Esophagus muscularis mucosa (tissue), 4 donors: ENCODE results near the gene KCNE2. TPM values are rescaled to one million over a fixed set of nuclear protein-coding genes. Genes with fewer than 3 reads are reported as not detected.

Source experiments
- DNase-seq: peaks from one replicate; pipeline ENCODE4 v3.0.0-alpha.2; 2017; ENCODE audit errors: extremely low spot score
- H3K27ac ChIP-seq, 4 donors: fragments of 200-600 bp; sonication (generic); replicated peaks in 1 of 4; 1 replicate in 3 of 4; 2 replicates in 1 of 4; pipeline ENCODE4 v1.5.1; 2016 to 2019; ENCODE audit warnings: mild to moderate bottlenecking in 1 of 4
- H3K27me3 ChIP-seq, 4 donors: fragments of 200-600 bp; sonication (generic); one replicate each; pipeline versions ENCODE4 v1.5.1 to v1.6.0; 2016 to 2019
- H3K36me3 ChIP-seq, 4 donors: fragments of 200-600 bp; sonication (generic); one replicate each; pipeline ENCODE4 v1.5.1; 2016 to 2019
- H3K4me1 ChIP-seq, 4 donors: fragments of 200-600 bp; sonication (generic); one replicate each; pipeline ENCODE4 v1.5.1; 2016 to 2019
- H3K4me3 ChIP-seq, 4 donors: fragments of 200-600 bp; sonication (generic); 1 replicate in 2 of 4; 2 replicates in 2 of 4; pipeline ENCODE4 v1.5.1; 2016 to 2019; ENCODE audit warnings: mild to moderate bottlenecking in 4 of 4, moderate library complexity in 1 of 4
- H3K9me3 ChIP-seq, 4 donors: fragments of 200-600 bp; sonication (generic); 1 replicate in 3 of 4; 2 replicates in 1 of 4; pipeline ENCODE4 v1.5.1; 2016 to 2019
- EP300 ChIP-seq: sonication (generic); formaldehyde crosslinking; IDR thresholded peaks from one replicate; pipeline ENCODE4 v1.6.1; 2017; ENCODE audit warnings: antibody characterized with exemption
- POLR2A ChIP-seq: fragments of 450-650 bp; IDR thresholded peaks from one replicate; pipeline ENCODE4 v1.6.1; 2017; ENCODE audit warnings: antibody characterized with exemption, moderate library complexity, mild to moderate bottlenecking, low read depth
- POLR2AphosphoS5 ChIP-seq, 2 donors: sonication (generic); formaldehyde crosslinking; IDR thresholded peaks; one replicate each; pipeline ENCODE4 v1.6.1; 2017; ENCODE audit warnings: antibody characterized with exemption in 2 of 2
- WGBS: methylation state at CpG from one replicate; pipeline ENCODE4 v1.1.5; 2018; 5-methylcytosine and 5-hydroxymethylcytosine counted together
- intact Hi-C: fragments of 100-400 bp; cut with DNase I; formaldehyde crosslinking; loops from one replicate; pipeline ENCODE4 v1.15.1; 2023
- total RNA-seq, 4 donors: library from RNA; depleted of rRNA; stranded (reverse); fragments of >200 nt; gene quantifications; one replicate each; pipeline versions ENCODE4 v1.1.0 to v1.2.1, GENCODE V29; 2016
- TF ChIP-seq, protein P1 (sequence below), 3 experiments: fragments of 200-600 bp in 2 of 3; fragments of 450-650 bp in 1 of 3; sonication (generic) in 2 of 3; IDR thresholded peaks; one replicate each; pipeline ENCODE4 v1.5.1; 2017 to 2019; ENCODE audit warnings: antibody characterized with exemption in 3 of 3, mild to moderate bottlenecking in 2 of 3, moderate library complexity in 1 of 3

Gene KCNE2
- total RNA-seq, 4 donors from 2014 or later, result 0.40 TPM; not detected in 3

DNA sequence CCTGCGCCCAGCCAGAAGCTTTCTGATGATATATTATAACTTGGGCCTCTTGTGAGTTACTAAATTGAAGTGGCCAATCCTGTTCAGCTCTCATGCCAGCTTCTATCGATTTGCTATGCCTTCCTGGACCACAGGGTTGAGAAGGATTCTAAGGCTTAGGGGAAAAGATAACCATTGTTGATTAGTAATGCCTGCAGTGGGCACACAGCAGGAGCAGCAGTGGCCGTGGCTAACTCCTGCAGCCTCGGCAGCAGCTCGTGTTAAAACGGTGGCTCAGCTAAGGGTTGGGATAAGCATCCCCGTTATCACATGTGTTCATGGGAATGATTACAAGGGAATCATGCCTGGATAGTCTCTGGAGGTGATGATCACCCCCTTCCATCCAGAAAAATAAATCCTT lies 20.5 kb upstream of the KCNE2 start:
- Histone ChIP-seq H3K27me3 (no peaks in the 10 kb centered on the region), H3K9me3 (no peaks in the 10 kb centered on the region), H3K4me1 (peaks cover 24 to 42% (median 39%) of the 10 kb centered on the region in 4 donors), H3K36me3 (no peaks in the 10 kb centered on the region), H3K4me3 (no peak overlapping the region), H3K27ac (no peak overlapping the region)
- intact Hi-C loops, result no loop called here
- no peak for TF ChIP-seq EP300
- TF ChIP-seq POLR2A, result no peak
- TF ChIP-seq, protein P1, sequence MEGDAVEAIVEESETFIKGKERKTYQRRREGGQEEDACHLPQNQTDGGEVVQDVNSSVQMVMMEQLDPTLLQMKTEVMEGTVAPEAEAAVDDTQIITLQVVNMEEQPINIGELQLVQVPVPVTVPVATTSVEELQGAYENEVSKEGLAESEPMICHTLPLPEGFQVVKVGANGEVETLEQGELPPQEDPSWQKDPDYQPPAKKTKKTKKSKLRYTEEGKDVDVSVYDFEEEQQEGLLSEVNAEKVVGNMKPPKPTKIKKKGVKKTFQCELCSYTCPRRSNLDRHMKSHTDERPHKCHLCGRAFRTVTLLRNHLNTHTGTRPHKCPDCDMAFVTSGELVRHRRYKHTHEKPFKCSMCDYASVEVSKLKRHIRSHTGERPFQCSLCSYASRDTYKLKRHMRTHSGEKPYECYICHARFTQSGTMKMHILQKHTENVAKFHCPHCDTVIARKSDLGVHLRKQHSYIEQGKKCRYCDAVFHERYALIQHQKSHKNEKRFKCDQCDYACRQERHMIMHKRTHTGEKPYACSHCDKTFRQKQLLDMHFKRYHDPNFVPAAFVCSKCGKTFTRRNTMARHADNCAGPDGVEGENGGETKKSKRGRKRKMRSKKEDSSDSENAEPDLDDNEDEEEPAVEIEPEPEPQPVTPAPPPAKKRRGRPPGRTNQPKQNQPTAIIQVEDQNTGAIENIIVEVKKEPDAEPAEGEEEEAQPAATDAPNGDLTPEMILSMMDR (IDR thresholded peaks at IDR 0.05), result no peak
- no peak for TF ChIP-seq POLR2AphosphoS5 (IDR thresholded peaks at IDR 0.05)
- DNase-seq, result no peak
- 78% methylated on average over 5 of the region's 7 CpGs for WGBS

DNA sequence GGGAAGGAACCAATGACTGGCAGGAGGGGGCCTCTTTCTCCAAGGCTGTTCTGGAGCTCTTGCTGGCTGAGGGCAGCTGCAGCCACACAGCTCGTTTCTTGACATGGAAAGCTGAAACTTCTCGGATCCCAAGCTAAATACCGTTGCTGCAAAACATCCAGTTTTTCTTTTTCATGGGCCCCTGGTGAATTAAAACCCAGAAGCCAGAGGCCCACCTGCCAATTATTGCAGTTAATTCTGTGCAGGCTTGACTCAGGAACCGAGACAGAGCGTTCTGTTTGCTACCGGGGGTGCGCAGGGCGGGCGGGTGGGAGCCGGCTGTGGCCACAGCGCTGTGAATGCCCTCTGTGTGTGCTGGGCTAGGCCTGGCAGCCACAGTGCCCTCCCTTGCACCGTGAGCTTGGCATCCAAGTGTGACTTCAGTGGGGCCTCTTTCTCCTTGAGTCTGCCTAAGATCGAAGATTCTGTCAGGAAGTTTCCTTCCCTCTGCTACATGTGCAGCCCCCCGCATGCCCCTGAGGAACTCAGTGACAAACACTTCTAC lies 19.9 kb upstream of the KCNE2 start:
- DNase-seq, result no peak
- Histone ChIP-seq H3K36me3 (no peaks in the 10 kb centered on the region), H3K4me3 (no peak overlapping the region), H3K9me3 (no peaks in the 10 kb centered on the region), H3K27me3 (no peaks in the 10 kb centered on the region), H3K27ac (peak overlapping the region in 2 of 4 donors; percentile 16 to 26), H3K4me1 (peaks cover 24 to 42% (median 39%) of the 10 kb centered on the region in 4 donors)
- no peak for TF ChIP-seq POLR2A
- TF ChIP-seq EP300, result no peak
- TF ChIP-seq, protein P1 (IDR thresholded peaks at IDR 0.05), result no peak
- TF ChIP-seq POLR2AphosphoS5 (IDR thresholded peaks at IDR 0.05), result no peak
- WGBS, result 87% methylated on average over 5 of the region's 14 CpGs
- intact Hi-C loops, result no loop called here

GRCh38 chr21:34344584-34344983 lies 19.2 kb upstream of the KCNE2 start:
- Histone ChIP-seq H3K27me3 (no peaks in the 10 kb centered on the region), H3K4me1 (peaks cover 24 to 42% (median 39%) of the 10 kb centered on the region in 4 donors), H3K9me3 (no peaks in the 10 kb centered on the region), H3K4me3 (no peak overlapping the region), H3K27ac (peak overlapping the region in 2 of 4 donors; percentile 16 to 26), H3K36me3 (no peaks in the 10 kb centered on the region)
- WGBS, result 95% methylated on average over 5 of the region's 5 CpGs
- intact Hi-C loops, result no loop called here
- DNase-seq, result no peak
- no peak for TF ChIP-seq POLR2A
- TF ChIP-seq, protein P1 (IDR thresholded peaks at IDR 0.05), result no peak
- TF ChIP-seq POLR2AphosphoS5 (IDR thresholded peaks at IDR 0.05), result no peak
- no peak for TF ChIP-seq EP300

DNA sequence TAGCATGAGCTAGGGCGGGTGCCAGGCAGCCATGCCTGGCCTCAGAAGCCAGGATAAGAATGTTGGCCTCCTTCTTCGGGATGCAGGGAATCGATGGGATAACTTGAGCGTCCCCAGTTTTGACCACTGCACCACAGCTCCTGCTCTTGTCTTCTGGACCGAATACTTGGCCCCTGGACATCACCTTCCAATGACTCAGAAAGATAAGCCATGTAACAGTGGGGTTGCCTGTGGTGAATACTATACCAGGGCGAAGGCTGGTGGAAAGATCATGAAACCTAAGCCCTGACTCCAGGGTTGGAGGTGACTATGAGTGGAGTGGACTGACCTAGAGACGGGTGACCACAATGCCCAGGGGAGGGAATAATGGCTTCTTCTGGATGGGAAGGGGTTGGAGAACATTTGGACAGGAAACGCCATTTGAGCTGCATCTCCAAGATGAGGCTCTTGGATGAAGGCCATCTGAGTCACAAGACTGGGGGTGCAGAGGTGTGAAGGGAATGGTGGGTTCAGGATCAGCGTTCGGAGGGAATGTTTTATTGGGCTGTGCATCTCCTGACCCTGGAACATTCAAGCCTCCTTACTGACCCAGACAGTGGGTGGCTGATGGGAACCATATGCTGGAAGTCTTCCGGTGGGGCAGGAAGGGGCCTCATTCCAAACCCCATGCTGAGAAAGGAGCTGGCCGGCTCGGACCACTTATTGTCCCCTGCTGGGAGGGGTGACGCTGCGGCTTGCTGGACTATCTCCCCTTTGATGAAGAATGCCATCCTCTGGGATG lies 18.5 kb upstream of the KCNE2 start:
- TF ChIP-seq POLR2A (no peak), POLR2AphosphoS5 (IDR thresholded peaks at IDR 0.05) (no peak), EP300 (no peak)
- TF ChIP-seq, protein P1 (IDR thresholded peaks at IDR 0.05), result no peak
- no peak for DNase-seq
- Histone ChIP-seq H3K9me3 (no peaks in the 10 kb centered on the region), H3K36me3 (no peaks in the 10 kb centered on the region), H3K4me3 (no peak overlapping the region), H3K27ac (peak overlapping the region; percentile 55 to 66 (median 60)), H3K27me3 (no peaks in the 10 kb centered on the region), H3K4me1 (peaks cover 24 to 42% (median 39%) of the 10 kb centered on the region in 4 donors)
- WGBS, result 74% methylated on average over 14 of the region's 15 CpGs
- intact Hi-C loops, result loop anchor here (5.0 kb wide), 2 partner anchors 218 to 273 kb away; partner anchors contain the start of genes MRPS6 and SLC5A3
